ENCODE results near the gene GTF2IRD1. TPM values are rescaled to one million over a fixed set of nuclear protein-coding genes. Genes with fewer than 3 reads are reported as not detected.

GTF2IRD1 gene
- total RNA-seq, 1 experiment from 2014 or later = not detected

GRCh38 chr7:74582447-74583039 is 128.8 kb downstream of the GTF2IRD1 start:
- Histone ChIP-seq H3K36me3 (ENCODE audit: insufficient read depth, low read length) (no peaks in the 10 kb centered on the region), H3K27me3 (ENCODE audit: low read length) (no peaks in the 10 kb centered on the region)

GRCh38 chr7:74583630-74584029 is 129.9 kb downstream of the GTF2IRD1 start:
- Histone ChIP-seq H3K9me2 (replicated peaks; ENCODE audit: insufficient read depth, low read length) (no peaks in the 10 kb centered on the region), H4K20me1 (ENCODE audit: insufficient read depth, low read depth, low read length) (no peaks in the 10 kb centered on the region), H3K27me3 (ENCODE audit: low read length) (no peaks in the 10 kb centered on the region), H2AFZ (ENCODE audit: low read length) (no peak overlapping the region), H3K4me3 (ENCODE audit: low read length) (no peak overlapping the region), H3K4me1 (ENCODE audit: low read length) (peaks cover 15% of the 10 kb centered on the region), H3K79me2 (ENCODE audit: low read length) (no peaks in the 10 kb centered on the region), H3K36me3 (ENCODE audit: insufficient read depth, low read length) (no peaks in the 10 kb centered on the region), H3K4me2 (ENCODE audit: low read depth, low read length, poor library complexity, severe bottlenecking) (no peak overlapping the region), H3K27ac (ENCODE audit: low read length) (no peak overlapping the region), H3K9ac (ENCODE audit: low read length) (no peak overlapping the region), H3K9me3 (ENCODE audit: low read length) (no peaks in the 10 kb centered on the region)
- DNase-seq = no peak

More at GRCh38 chr7:74582447-74583039, 128.8 kb downstream of the GTF2IRD1 start:
- no peak overlapping the region for H3K4me3 ChIP-seq (ENCODE audit: low read length)
- H3K9me3 ChIP-seq (ENCODE audit: low read length) = no peaks in the 10 kb centered on the region
- H3K9me2 ChIP-seq (replicated peaks; ENCODE audit: insufficient read depth, low read length) = no peaks in the 10 kb centered on the region
- H2AFZ ChIP-seq (ENCODE audit: low read length) = no peak overlapping the region
- no peaks in the 10 kb centered on the region for H4K20me1 ChIP-seq (ENCODE audit: insufficient read depth, low read depth, low read length)
- no peak for DNase-seq
- H3K4me1 ChIP-seq (ENCODE audit: low read length) = peaks cover 10% of the 10 kb centered on the region
- no peaks in the 10 kb centered on the region for H3K79me2 ChIP-seq (ENCODE audit: low read length)
- H3K4me2 ChIP-seq (ENCODE audit: low read depth, low read length, poor library complexity, severe bottlenecking) = no peak overlapping the region
- no peak overlapping the region for H3K9ac ChIP-seq (ENCODE audit: low read length)
- no peak overlapping the region for H3K27ac ChIP-seq (ENCODE audit: low read length)

GRCh38 chr7:74584160-74584954 is 130.7 kb downstream of the GTF2IRD1 start:
- no peaks in the 10 kb centered on the region for H3K9me3 ChIP-seq (ENCODE audit: low read length)

GRCh38 chr7:74585844-74586243 is 132.1 kb downstream of the GTF2IRD1 start:
- no peak overlapping the region for H3K4me3 ChIP-seq (ENCODE audit: low read length)
- H3K9me2 ChIP-seq (replicated peaks; ENCODE audit: insufficient read depth, low read length) = no peaks in the 10 kb centered on the region
- no peaks in the 10 kb centered on the region for H3K79me2 ChIP-seq (ENCODE audit: low read length)
- H3K27me3 ChIP-seq (ENCODE audit: low read length) = no peaks in the 10 kb centered on the region
- no peaks in the 10 kb centered on the region for H4K20me1 ChIP-seq (ENCODE audit: insufficient read depth, low read depth, low read length)
- H2AFZ ChIP-seq (ENCODE audit: low read length) = no peak overlapping the region
- no peaks in the 10 kb centered on the region for H3K36me3 ChIP-seq (ENCODE audit: insufficient read depth, low read length)
- no peak overlapping the region for H3K9ac ChIP-seq (ENCODE audit: low read length)
- H3K4me2 ChIP-seq (ENCODE audit: low read depth, low read length, poor library complexity, severe bottlenecking) = no peak overlapping the region
- no peak for DNase-seq
- peaks cover 15% of the 10 kb centered on the region for H3K4me1 ChIP-seq (ENCODE audit: low read length)
- H3K9me3 ChIP-seq (ENCODE audit: low read length) = no peaks in the 10 kb centered on the region
- no peak overlapping the region for H3K27ac ChIP-seq (ENCODE audit: low read length)

More at GRCh38 chr7:74584160-74584954, 130.7 kb downstream of the GTF2IRD1 start:
- Histone ChIP-seq H3K4me1 (ENCODE audit: low read length) (peaks cover 15% of the 10 kb centered on the region), H4K20me1 (ENCODE audit: insufficient read depth, low read depth, low read length) (no peaks in the 10 kb centered on the region), H3K27me3 (ENCODE audit: low read length) (no peaks in the 10 kb centered on the region), H3K9me2 (replicated peaks; ENCODE audit: insufficient read depth, low read length) (no peaks in the 10 kb centered on the region), H3K27ac (ENCODE audit: low read length) (no peak overlapping the region), H2AFZ (ENCODE audit: low read length) (no peak overlapping the region), H3K4me2 (ENCODE audit: low read depth, low read length, poor library complexity, severe bottlenecking) (no peak overlapping the region), H3K36me3 (ENCODE audit: insufficient read depth, low read length) (no peaks in the 10 kb centered on the region), H3K9ac (ENCODE audit: low read length) (no peak overlapping the region), H3K4me3 (ENCODE audit: low read length) (no peak overlapping the region), H3K79me2 (ENCODE audit: low read length) (no peaks in the 10 kb centered on the region)
- DNase-seq = no peak

- no peaks in the 10 kb centered on the region for H3K36me3 ChIP-seq (ENCODE audit: insufficient read depth, low read length)
- no peak overlapping the region for H3K4me3 ChIP-seq (ENCODE audit: low read length)
- no peak overlapping the region for H3K27ac ChIP-seq (ENCODE audit: low read length)
- DNase-seq = no peak
- no peaks in the 10 kb centered on the region for H3K9me3 ChIP-seq (ENCODE audit: low read length)
- peaks cover 15% of the 10 kb centered on the region for H3K4me1 ChIP-seq (ENCODE audit: low read length)
- H3K79me2 ChIP-seq (ENCODE audit: low read length) = no peaks in the 10 kb centered on the region
- no peak overlapping the region for H2AFZ ChIP-seq (ENCODE audit: low read length)
- no peaks in the 10 kb centered on the region for H4K20me1 ChIP-seq (ENCODE audit: insufficient read depth, low read depth, low read length)
- no peaks in the 10 kb centered on the region for H3K9me2 ChIP-seq (replicated peaks; ENCODE audit: insufficient read depth, low read length)
- H3K27me3 ChIP-seq (ENCODE audit: low read length) = no peaks in the 10 kb centered on the region
- H3K9ac ChIP-seq (ENCODE audit: low read length) = peak overlapping the region; percentile 53; the same call in 1 of the 2 replicates
- H3K4me2 ChIP-seq (ENCODE audit: low read depth, low read length, poor library complexity, severe bottlenecking) = no peak overlapping the region
Observed at GRCh38 chr7:74586258-74587175, 132.8 kb downstream of the GTF2IRD1 start.

GRCh38 chr7:74587435-74588126 is 133.9 kb downstream of the GTF2IRD1 start:
- Histone ChIP-seq H3K4me2 (ENCODE audit: low read depth, low read length, poor library complexity, severe bottlenecking) (peak overlapping the region; percentile 56), H3K9me3 (ENCODE audit: low read length) (no peaks in the 10 kb centered on the region), H3K4me3 (ENCODE audit: low read length) (peak overlapping the region; percentile 45; the same call in 1 of the 2 replicates), H3K4me1 (ENCODE audit: low read length) (peaks cover 15% of the 10 kb centered on the region), H3K36me3 (ENCODE audit: insufficient read depth, low read length) (no peaks in the 10 kb centered on the region), H2AFZ (ENCODE audit: low read length) (peak overlapping the region; percentile 72; the same call in 1 of the 2 replicates), H3K27ac (ENCODE audit: low read length) (no peak overlapping the region), H3K9ac (ENCODE audit: low read length) (peak overlapping the region; percentile 53), H3K79me2 (ENCODE audit: low read length) (no peaks in the 10 kb centered on the region), H3K9me2 (replicated peaks; ENCODE audit: insufficient read depth, low read length) (no peaks in the 10 kb centered on the region), H4K20me1 (ENCODE audit: insufficient read depth, low read depth, low read length) (no peaks in the 10 kb centered on the region), H3K27me3 (ENCODE audit: low read length) (no peaks in the 10 kb centered on the region)
- DNase-seq = peak; percentile 81

GRCh38 chr7:74590813-74591212 is 137.1 kb downstream of the GTF2IRD1 start:
- Histone ChIP-seq H3K9ac (ENCODE audit: low read length) (no peak overlapping the region), H3K27me3 (ENCODE audit: low read length) (no peaks in the 10 kb centered on the region), H3K4me3 (ENCODE audit: low read length) (no peak overlapping the region), H3K36me3 (ENCODE audit: insufficient read depth, low read length) (no peaks in the 10 kb centered on the region), H3K9me2 (replicated peaks; ENCODE audit: insufficient read depth, low read length) (no peaks in the 10 kb centered on the region), H3K27ac (ENCODE audit: low read length) (no peak overlapping the region), H4K20me1 (ENCODE audit: insufficient read depth, low read depth, low read length) (no peaks in the 10 kb centered on the region), H3K4me1 (ENCODE audit: low read length) (peaks cover 23% of the 10 kb centered on the region), H3K9me3 (ENCODE audit: low read length) (no peaks in the 10 kb centered on the region), H3K79me2 (ENCODE audit: low read length) (no peaks in the 10 kb centered on the region), H2AFZ (ENCODE audit: low read length) (no peak overlapping the region), H3K4me2 (ENCODE audit: low read depth, low read length, poor library complexity, severe bottlenecking) (no peak overlapping the region)
- DNase-seq = no peak

Measured in Karpas-422 (cell line).